ENCODE results near the gene PTK7.
A peak's percentile ranks its signal among the peaks of the same experiment; 100 is the strongest.

Gene PTK7

GRCh38 chr6:43045371-43045930 lies 30.7 kb upstream of the PTK7 start:
- H3K4me3 ChIP-seq (ENCODE audit: insufficient read length, low read depth), result no peak overlapping the region
- H3K36me3 ChIP-seq (ENCODE audit: insufficient read depth, insufficient read length, low read length), result peaks cover 79% of the 10 kb centered on the region
- H3K9ac ChIP-seq (ENCODE audit: insufficient read length, low read depth), result no peak overlapping the region
- no peaks in the 10 kb centered on the region for H3K27me3 ChIP-seq (ENCODE audit: insufficient read depth, insufficient read length)
- no peak for TF ChIP-seq SUZ12 (IDR thresholded peaks at IDR 0.05; ENCODE audit: extremely low read depth, insufficient read depth, insufficient read length)
- H3K9me3 ChIP-seq (ENCODE audit: insufficient read depth, low read length), result no peaks in the 10 kb centered on the region
- no peaks in the 10 kb centered on the region for H3K4me1 ChIP-seq (ENCODE audit: insufficient read depth, insufficient read length)
- no peak for DNase-seq (ENCODE audit: low read depth, low spot score)

- Histone ChIP-seq H3K9me3 (ENCODE audit: insufficient read depth, low read length) (no peaks in the 10 kb centered on the region), H3K4me3 (ENCODE audit: insufficient read length, low read depth) (no peak overlapping the region), H3K36me3 (ENCODE audit: insufficient read depth, insufficient read length, low read length) (peaks cover 84% of the 10 kb centered on the region), H3K27me3 (ENCODE audit: insufficient read depth, insufficient read length) (no peaks in the 10 kb centered on the region), H3K9ac (ENCODE audit: insufficient read length, low read depth) (no peak overlapping the region), H3K4me1 (ENCODE audit: insufficient read depth, insufficient read length) (peaks cover 4% of the 10 kb centered on the region)
- TF ChIP-seq YY1 (IDR thresholded peaks at IDR 0.05; ENCODE audit: insufficient read depth, insufficient read length) (no peak), ZNF274 (IDR thresholded peaks at IDR 0.05; ENCODE audit: low read depth, low read length) (no peak)
- no peak for DNase-seq (ENCODE audit: low read depth, low spot score)
Observed at GRCh38 chr6:43047998-43048397, 28.1 kb upstream of the PTK7 start.

- Histone ChIP-seq H3K9ac (ENCODE audit: insufficient read length, low read depth) (no peak overlapping the region), H3K27me3 (ENCODE audit: insufficient read depth, insufficient read length) (no peaks in the 10 kb centered on the region), H3K9me3 (ENCODE audit: insufficient read depth, low read length) (no peaks in the 10 kb centered on the region), H3K4me3 (ENCODE audit: insufficient read length, low read depth) (no peak overlapping the region), H3K4me1 (ENCODE audit: insufficient read depth, insufficient read length) (peaks cover 4% of the 10 kb centered on the region), H3K36me3 (ENCODE audit: insufficient read depth, insufficient read length, low read length) (peaks cover 80% of the 10 kb centered on the region)
- TF ChIP-seq SUZ12 (IDR thresholded peaks at IDR 0.05; ENCODE audit: extremely low read depth, insufficient read depth, insufficient read length) (no peak), YY1 (IDR thresholded peaks at IDR 0.05; ENCODE audit: insufficient read depth, insufficient read length) (no peak), ZNF274 (IDR thresholded peaks at IDR 0.05; ENCODE audit: low read depth, low read length) (no peak)
- DNase-seq (ENCODE audit: low read depth, low spot score), result no peak
Observed at GRCh38 chr6:43050981-43051380, 25.1 kb upstream of the PTK7 start.

GRCh38 chr6:43052225-43052841 lies 23.8 kb upstream of the PTK7 start:
- H3K9ac ChIP-seq (ENCODE audit: insufficient read length, low read depth), result peak overlapping the region; percentile 96
- H3K27me3 ChIP-seq (ENCODE audit: insufficient read depth, insufficient read length), result no peaks in the 10 kb centered on the region
- no peaks in the 10 kb centered on the region for H3K9me3 ChIP-seq (ENCODE audit: insufficient read depth, low read length)
- H3K4me1 ChIP-seq (ENCODE audit: insufficient read depth, insufficient read length), result peaks cover 4% of the 10 kb centered on the region
- H3K4me3 ChIP-seq (ENCODE audit: insufficient read length, low read depth), result peak overlapping the region; percentile 83
- DNase-seq (ENCODE audit: low read depth, low spot score), result no peak
- TF ChIP-seq YY1 (IDR thresholded peaks at IDR 0.05; ENCODE audit: insufficient read depth, insufficient read length) (no peak), SUZ12 (IDR thresholded peaks at IDR 0.05; ENCODE audit: extremely low read depth, insufficient read depth, insufficient read length) (no peak), ZNF274 (IDR thresholded peaks at IDR 0.05; ENCODE audit: low read depth, low read length) (no peak)
- H3K36me3 ChIP-seq (ENCODE audit: insufficient read depth, insufficient read length, low read length), result peaks cover 78% of the 10 kb centered on the region

DNA sequence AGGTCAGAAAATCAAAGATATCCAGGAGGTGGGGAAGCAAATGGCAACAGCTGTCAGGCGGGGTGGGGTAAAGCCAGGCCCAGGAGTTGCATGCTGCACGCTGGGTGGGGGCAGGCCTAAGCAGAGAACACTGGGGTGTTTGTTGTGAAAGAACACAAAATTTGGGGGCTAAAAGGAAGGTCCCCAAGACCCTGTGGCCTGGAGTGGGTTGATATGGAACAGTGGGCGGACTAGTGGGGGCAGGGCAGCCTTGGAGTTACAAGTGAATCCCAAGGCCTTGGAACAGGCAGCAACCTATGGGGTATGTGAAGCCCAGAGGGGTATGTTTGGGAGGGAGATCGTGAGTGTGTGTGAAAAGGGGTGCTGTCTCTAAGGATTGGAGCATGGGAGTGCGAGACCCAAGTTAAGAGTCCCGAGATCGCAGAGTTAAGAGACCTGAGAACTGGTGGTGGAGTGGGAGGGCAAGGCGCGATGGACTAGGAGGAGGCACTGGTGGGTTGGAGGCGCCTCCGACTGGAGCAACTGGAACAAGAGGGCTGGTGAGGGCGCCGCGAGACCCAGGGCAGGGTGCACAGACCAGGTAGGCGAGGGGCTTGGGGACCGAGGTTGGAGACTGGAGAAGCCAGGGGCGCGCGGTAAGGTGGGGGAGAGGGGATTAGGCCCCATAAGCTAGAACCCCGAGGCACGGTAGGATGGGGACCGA lies 23.1 kb upstream of the PTK7 start:
- Histone ChIP-seq H3K36me3 (ENCODE audit: insufficient read depth, insufficient read length, low read length) (peaks cover 78% of the 10 kb centered on the region), H3K4me3 (ENCODE audit: insufficient read length, low read depth) (peak overlapping the region; percentile 83)
- no peak for DNase-seq (ENCODE audit: low read depth, low spot score)

DNA sequence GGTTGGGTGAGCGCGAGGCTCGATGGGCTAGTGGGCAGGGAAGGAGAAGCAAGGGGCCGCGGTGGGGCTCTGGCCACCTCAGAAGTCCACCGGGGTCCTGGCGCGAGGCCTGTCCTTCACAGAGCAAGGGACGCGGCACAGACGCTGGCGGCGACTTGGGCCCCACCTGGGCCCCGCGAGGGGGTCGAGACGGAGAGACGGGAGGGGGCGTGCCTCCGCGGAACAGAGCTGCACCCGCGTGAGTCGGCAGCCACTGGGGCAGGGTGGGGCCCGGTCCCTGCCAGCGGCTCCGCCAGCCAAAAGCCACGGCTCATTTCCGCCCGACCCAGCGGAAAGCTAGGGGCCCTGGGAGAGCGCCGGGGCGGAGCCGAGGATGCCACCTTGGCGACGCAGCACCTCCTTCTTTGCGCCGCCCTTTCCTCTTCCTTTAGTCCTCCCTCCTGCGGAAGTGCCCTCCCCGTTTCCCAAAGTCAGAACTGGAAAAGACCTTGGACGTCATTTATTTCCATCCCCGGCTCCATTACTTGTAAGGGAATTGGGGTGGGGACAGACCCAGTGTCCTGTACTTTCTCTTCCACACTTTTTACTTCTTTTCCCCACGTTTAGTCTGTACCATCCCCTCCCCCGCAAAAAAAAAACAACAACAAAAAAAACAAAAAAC lies 22.4 kb upstream of the PTK7 start, which contains the start of gene CUL7:
Gene CUL7 (minus strand): TSS at position 307 of the 661 bp plus-strand sequence. CDS start 1,063 bp downstream, outside the sequence.
- TF ChIP-seq ZNF274 (IDR thresholded peaks at IDR 0.05; ENCODE audit: low read depth, low read length) (no peak), YY1 (IDR thresholded peaks at IDR 0.05; ENCODE audit: insufficient read depth, insufficient read length) (no peak), SUZ12 (IDR thresholded peaks at IDR 0.05; ENCODE audit: extremely low read depth, insufficient read depth, insufficient read length) (no peak)
- DNase-seq (ENCODE audit: low read depth, low spot score), result no peak
- no peaks in the 10 kb centered on the region for H3K9me3 ChIP-seq (ENCODE audit: insufficient read depth, low read length)
- no peaks in the 10 kb centered on the region for H3K27me3 ChIP-seq (ENCODE audit: insufficient read depth, insufficient read length)
- H3K36me3 ChIP-seq (ENCODE audit: insufficient read depth, insufficient read length, low read length), result peaks cover 77% of the 10 kb centered on the region
- H3K4me3 ChIP-seq (ENCODE audit: insufficient read length, low read depth), result peak within 1 kb of the TSS; percentile 83
- peak within 1 kb of the TSS; percentile 96 for H3K9ac ChIP-seq (ENCODE audit: insufficient read length, low read depth)
- peaks cover 4% of the 10 kb centered on the region for H3K4me1 ChIP-seq (ENCODE audit: insufficient read depth, insufficient read length)

More for the DNA sequence above, 23.1 kb upstream of the PTK7 start:
- TF ChIP-seq YY1 (IDR thresholded peaks at IDR 0.05; ENCODE audit: insufficient read depth, insufficient read length) (no peak), ZNF274 (IDR thresholded peaks at IDR 0.05; ENCODE audit: low read depth, low read length) (no peak), SUZ12 (IDR thresholded peaks at IDR 0.05; ENCODE audit: extremely low read depth, insufficient read depth, insufficient read length) (no peak)
- peaks cover 4% of the 10 kb centered on the region for H3K4me1 ChIP-seq (ENCODE audit: insufficient read depth, insufficient read length)
- no peaks in the 10 kb centered on the region for H3K27me3 ChIP-seq (ENCODE audit: insufficient read depth, insufficient read length)
- H3K9ac ChIP-seq (ENCODE audit: insufficient read length, low read depth), result peak overlapping the region; percentile 96
- H3K9me3 ChIP-seq (ENCODE audit: insufficient read depth, low read length), result no peaks in the 10 kb centered on the region
